SJSA1 (cell line): Measurements from ENCODE around the gene NUFIP2. TPM values are rescaled to one million over a fixed set of nuclear protein-coding genes. Genes with fewer than 3 reads are reported as not detected.
A peak's percentile ranks its signal among the peaks of the same experiment; 100 is the strongest.

ENCODE experiments used
- DNase-seq, 2 experiments: peaks; one replicate each; pipeline ENCODE4 v3.0.0-alpha.2; 2015 to 2020; ENCODE audit warnings: low spot score in 2 of 2, low read depth in 1 of 2
- H3K27ac ChIP-seq: fragments of 250-450 bp; sonication (Bioruptor Pico); 2 replicates; pipeline ENCODE4 v1.5.1; 2020; ENCODE audit warnings: mild to moderate bottlenecking, moderate library complexity
- H3K27me3 ChIP-seq: fragments of 250-450 bp; sonication (Bioruptor Pico); replicated peaks from 2 replicates; pipeline ENCODE4 v1.5.1; 2020; ENCODE audit warnings: mild to moderate bottlenecking, moderate library complexity
- H3K36me3 ChIP-seq: fragments of 250-450 bp; sonication (Bioruptor Pico); 2 replicates; pipeline ENCODE4 v1.5.1; 2020; ENCODE audit warnings: mild to moderate bottlenecking
- H3K4me1 ChIP-seq: fragments of 250-450 bp; sonication (Bioruptor Pico); replicated peaks from 2 replicates; pipeline ENCODE4 v1.6.1; 2021; ENCODE audit warnings: mild to moderate bottlenecking
- H3K4me3 ChIP-seq: fragments of 250-450 bp; sonication (Bioruptor Pico); 2 replicates; pipeline ENCODE4 v1.5.1; 2020; ENCODE audit warnings: mild to moderate bottlenecking
- H3K9me3 ChIP-seq: fragments of 250-450 bp; sonication (Bioruptor Pico); replicated peaks from 2 replicates; pipeline ENCODE4 v1.5.1; 2020; ENCODE audit warnings: mild to moderate bottlenecking
- total RNA-seq: library from RNA; depleted of rRNA; stranded (reverse); fragments of >200 nt; shearing (Covaris generic); gene quantifications from 2 replicates; pipeline ENCODE4 v1.2.3, GENCODE V29; 2014; rRNA removed

The NUFIP2 gene
- total RNA-seq, 1 experiment from 2014 or later: 36.2 TPM

GRCh38 chr17:29215174-29215573 lies 78.8 kb downstream of the NUFIP2 start:
- Histone ChIP-seq H3K36me3 (no peaks in the 10 kb centered on the region), H3K4me1 (peaks cover 3% of the 10 kb centered on the region; the same call in 1 of the 2 replicates), H3K27ac (no peak overlapping the region), H3K27me3 (no peaks in the 10 kb centered on the region), H3K9me3 (no peaks in the 10 kb centered on the region), H3K4me3 (no peak overlapping the region)
- DNase-seq: no peak

GRCh38 chr17:29214215-29215146 lies 79.5 kb downstream of the NUFIP2 start:
- no peaks in the 10 kb centered on the region for H3K36me3 ChIP-seq
- no peaks in the 10 kb centered on the region for H3K9me3 ChIP-seq
- DNase-seq: no peak
- no peak overlapping the region for H3K27ac ChIP-seq
- H3K4me1 ChIP-seq: peaks cover 3% of the 10 kb centered on the region; the same call in 1 of the 2 replicates
- no peak overlapping the region for H3K4me3 ChIP-seq
- no peaks in the 10 kb centered on the region for H3K27me3 ChIP-seq

- DNase-seq: no peak
- Histone ChIP-seq H3K27me3 (no peaks in the 10 kb centered on the region), H3K4me3 (no peak overlapping the region), H3K9me3 (no peaks in the 10 kb centered on the region), H3K4me1 (no peaks in the 10 kb centered on the region), H3K27ac (no peak overlapping the region), H3K36me3 (no peaks in the 10 kb centered on the region)
Observed at GRCh38 chr17:29212681-29213121, 81.2 kb downstream of the NUFIP2 start.

- Histone ChIP-seq H3K27me3 (no peaks in the 10 kb centered on the region), H3K9me3 (no peaks in the 10 kb centered on the region), H3K36me3 (no peaks in the 10 kb centered on the region), H3K4me3 (no peak overlapping the region), H3K4me1 (no peaks in the 10 kb centered on the region), H3K27ac (no peak overlapping the region)
- no peak for DNase-seq
Observed at GRCh38 chr17:29212094-29212631, 81.8 kb downstream of the NUFIP2 start.

- Histone ChIP-seq H3K36me3 (no peaks in the 10 kb centered on the region), H3K9me3 (no peaks in the 10 kb centered on the region), H3K27me3 (no peaks in the 10 kb centered on the region), H3K4me1 (no peaks in the 10 kb centered on the region), H3K27ac (no peak overlapping the region), H3K4me3 (no peak overlapping the region)
- peak in 1 of 2 experiments; percentile 9 for DNase-seq
Observed at GRCh38 chr17:29210879-29211278, 83.1 kb downstream of the NUFIP2 start.

- no peaks in the 10 kb centered on the region for H3K4me1 ChIP-seq
- no peak overlapping the region for H3K4me3 ChIP-seq
- no peaks in the 10 kb centered on the region for H3K36me3 ChIP-seq
- no peaks in the 10 kb centered on the region for H3K27me3 ChIP-seq
- no peaks in the 10 kb centered on the region for H3K9me3 ChIP-seq
- no peak overlapping the region for H3K27ac ChIP-seq
- DNase-seq: no peak
Observed at GRCh38 chr17:29209073-29209472, 84.9 kb downstream of the NUFIP2 start.

- Histone ChIP-seq H3K27me3 (no peaks in the 10 kb centered on the region), H3K4me3 (no peak overlapping the region), H3K27ac (no peak overlapping the region), H3K9me3 (no peaks in the 10 kb centered on the region), H3K4me1 (no peaks in the 10 kb centered on the region), H3K36me3 (no peaks in the 10 kb centered on the region)
- DNase-seq: no peak
Observed at GRCh38 chr17:29207975-29208374, 86.0 kb downstream of the NUFIP2 start.

Other genes starting within 250 kb of the NUFIP2 start
- gene MYO18A, start 113.8 kb downstream of the NUFIP2 start, total RNA-seq: 13.4 and 43.5 TPM in 2 replicates
- gene CRYBA1, start 47.3 kb downstream of the NUFIP2 start, total RNA-seq: not detected in 2 replicates
- 25.2 and 38.4 TPM in 2 replicates for gene TAOK1, start 96.2 kb upstream of the NUFIP2 start, total RNA-seq